Measurements from ENCODE around the gene CCDC18.
"Not testable (repeated sequence)": the region's sequence is repeated elsewhere in the genome, so short reads cannot be mapped to it uniquely, and the experiment has no call there.

DNA sequence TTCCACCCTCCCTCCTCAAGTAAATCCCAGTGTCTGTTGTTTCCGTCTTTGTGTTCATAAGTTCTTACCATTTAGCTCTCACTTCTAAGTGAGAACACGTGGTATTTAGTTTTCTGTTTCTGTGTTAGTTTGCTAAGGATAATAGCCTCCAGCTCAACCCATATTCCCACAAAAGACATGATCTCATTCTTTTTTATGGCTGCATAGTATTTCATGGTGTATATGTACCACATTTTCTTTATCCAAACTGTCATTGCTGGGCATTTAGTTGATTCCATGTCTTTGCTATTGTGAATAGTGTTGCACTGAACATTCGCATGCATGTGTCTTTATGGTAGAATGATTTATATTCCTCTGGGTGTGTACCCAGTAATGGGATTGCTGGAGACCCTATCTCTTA, 5.9 kb upstream of the CCDC18 start:
- TF ChIP-seq, protein P1, sequence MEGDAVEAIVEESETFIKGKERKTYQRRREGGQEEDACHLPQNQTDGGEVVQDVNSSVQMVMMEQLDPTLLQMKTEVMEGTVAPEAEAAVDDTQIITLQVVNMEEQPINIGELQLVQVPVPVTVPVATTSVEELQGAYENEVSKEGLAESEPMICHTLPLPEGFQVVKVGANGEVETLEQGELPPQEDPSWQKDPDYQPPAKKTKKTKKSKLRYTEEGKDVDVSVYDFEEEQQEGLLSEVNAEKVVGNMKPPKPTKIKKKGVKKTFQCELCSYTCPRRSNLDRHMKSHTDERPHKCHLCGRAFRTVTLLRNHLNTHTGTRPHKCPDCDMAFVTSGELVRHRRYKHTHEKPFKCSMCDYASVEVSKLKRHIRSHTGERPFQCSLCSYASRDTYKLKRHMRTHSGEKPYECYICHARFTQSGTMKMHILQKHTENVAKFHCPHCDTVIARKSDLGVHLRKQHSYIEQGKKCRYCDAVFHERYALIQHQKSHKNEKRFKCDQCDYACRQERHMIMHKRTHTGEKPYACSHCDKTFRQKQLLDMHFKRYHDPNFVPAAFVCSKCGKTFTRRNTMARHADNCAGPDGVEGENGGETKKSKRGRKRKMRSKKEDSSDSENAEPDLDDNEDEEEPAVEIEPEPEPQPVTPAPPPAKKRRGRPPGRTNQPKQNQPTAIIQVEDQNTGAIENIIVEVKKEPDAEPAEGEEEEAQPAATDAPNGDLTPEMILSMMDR (IDR thresholded peaks at IDR 0.05 in 4 of 5, conservative IDR thresholded peaks at IDR 0.05 in 1 of 5), result not testable (repeated sequence)
- not testable (repeated sequence) for TF ChIP-seq POLR2A (IDR thresholded peaks at IDR 0.05)
